ENCODE measurements around the gene AMBP. TPM values are rescaled to one million over a fixed set of nuclear protein-coding genes. Genes with fewer than 3 reads are reported as not detected.

The AMBP gene
- total RNA-seq, 2 experiments from 2014 or later = not detected

DNA sequence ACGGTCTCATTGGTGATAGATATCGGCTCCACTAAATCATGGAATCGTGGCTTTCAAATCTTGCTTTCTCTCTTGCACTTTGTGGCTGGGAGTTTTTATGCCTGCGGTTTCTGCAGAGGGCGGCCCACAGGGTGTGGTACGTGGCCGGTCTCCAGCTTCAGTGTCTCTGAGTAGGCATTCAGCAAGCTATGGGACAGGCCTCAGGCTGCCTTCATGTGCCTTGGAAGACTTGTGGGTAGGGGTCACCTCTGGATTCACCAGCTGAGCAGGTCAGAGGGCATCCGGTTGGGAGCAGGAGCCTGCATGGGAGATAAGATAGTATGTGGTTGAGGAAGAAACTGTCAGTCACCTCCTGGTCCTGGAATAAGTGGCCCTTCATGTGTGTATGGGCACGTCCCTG is 47.7 kb downstream of the AMBP start:
- Mint-ChIP-seq H3K27me3 (no peaks in the 10 kb centered on the region), H3K4me3 (no peak overlapping the region), H3K36me3 (ENCODE audit: low read depth) (no peaks in the 10 kb centered on the region), H3K27ac (no peak overlapping the region), H3K9me3 (ENCODE audit: low read depth) (no peaks in the 10 kb centered on the region), H3K4me1 (no peaks in the 10 kb centered on the region)
- intact Hi-C loops (cut with DNase I, micrococcal nuclease) = loop anchor here in 1 of 2 experiments (5.0 kb wide), 1 partner anchor 223 kb away; no protein-coding TSS in a partner anchor
- ChIA-PET CTCF (no interaction called here), POLR2A (no interaction called here)
- ATAC-seq = no peak
- DNase-seq = no peak

DNA sequence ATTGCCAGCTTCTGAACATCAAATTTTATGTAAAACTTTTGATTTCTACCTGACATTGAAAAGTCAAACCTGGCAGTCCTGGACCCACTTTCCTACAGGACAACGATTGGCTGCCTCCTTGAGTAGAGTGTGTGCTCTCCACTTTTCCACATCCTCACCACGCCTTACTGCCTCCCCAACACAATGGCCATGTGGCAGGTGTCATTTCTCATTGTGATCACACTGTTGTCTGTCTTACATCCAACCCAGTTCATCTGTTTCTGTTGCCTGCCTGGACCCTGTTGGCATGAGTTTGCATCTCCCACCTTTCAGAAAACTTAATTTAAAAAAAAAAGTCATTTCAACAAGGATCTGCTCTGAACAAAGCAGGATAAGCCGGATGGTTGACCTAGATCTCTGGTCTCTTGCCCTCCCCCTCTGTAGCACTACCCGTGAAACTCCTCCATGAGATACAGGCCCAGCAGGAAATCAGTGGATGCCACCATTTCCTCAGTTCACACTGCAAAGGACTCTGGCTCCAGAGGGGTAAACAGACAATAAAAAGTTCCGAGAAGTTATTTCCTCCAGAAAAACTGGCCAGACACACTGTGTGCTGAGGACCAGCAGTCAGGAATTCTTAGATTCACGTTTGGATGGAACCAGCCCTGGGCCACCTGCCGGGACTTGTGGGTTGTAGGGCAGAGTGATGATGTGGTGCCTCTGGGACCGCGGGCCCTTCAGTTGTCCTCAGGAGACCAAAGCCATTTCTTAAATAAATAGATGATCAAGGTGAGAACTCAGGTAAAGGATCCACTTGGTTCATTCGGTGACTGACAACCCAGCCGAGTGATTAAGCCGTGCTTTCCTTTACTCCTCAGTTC is 48.6 kb downstream of the AMBP start:
- ATAC-seq (no peak), DNase-seq (no peak)
- no peaks in the 10 kb centered on the region for H3K4me1 Mint-ChIP-seq
- H3K9me3 Mint-ChIP-seq (ENCODE audit: low read depth) = peaks cover 6% of the 10 kb centered on the region
- no peaks in the 10 kb centered on the region for H3K27me3 Mint-ChIP-seq
- CTCF ChIA-PET = no interaction called here
- peaks cover 5% of the 10 kb centered on the region for H3K36me3 Mint-ChIP-seq (ENCODE audit: low read depth)
- intact Hi-C loops (cut with DNase I, micrococcal nuclease) = loop anchor here in 1 of 2 experiments (5.0 kb wide), 1 partner anchor 222 kb away; no protein-coding TSS in a partner anchor
- H3K27ac Mint-ChIP-seq = no peak overlapping the region
- POLR2A ChIA-PET = no interaction called here
- H3K4me3 Mint-ChIP-seq = no peak overlapping the region

GRCh38 chr9:114028646-114029045 is 49.5 kb downstream of the AMBP start:
- Mint-ChIP-seq H3K36me3 (ENCODE audit: low read depth) (peaks cover 9% of the 10 kb centered on the region), H3K27ac (no peak overlapping the region), H3K9me3 (ENCODE audit: low read depth) (peaks cover 14% of the 10 kb centered on the region), H3K4me3 (no peak overlapping the region), H3K27me3 (no peaks in the 10 kb centered on the region), H3K4me1 (no peaks in the 10 kb centered on the region)
- POLR2A ChIA-PET = no interaction called here
- intact Hi-C loops (cut with DNase I, micrococcal nuclease) = no loop called here
- DNase-seq = no peak
- CTCF ChIA-PET = no interaction called here
- ATAC-seq = no peak

DNA sequence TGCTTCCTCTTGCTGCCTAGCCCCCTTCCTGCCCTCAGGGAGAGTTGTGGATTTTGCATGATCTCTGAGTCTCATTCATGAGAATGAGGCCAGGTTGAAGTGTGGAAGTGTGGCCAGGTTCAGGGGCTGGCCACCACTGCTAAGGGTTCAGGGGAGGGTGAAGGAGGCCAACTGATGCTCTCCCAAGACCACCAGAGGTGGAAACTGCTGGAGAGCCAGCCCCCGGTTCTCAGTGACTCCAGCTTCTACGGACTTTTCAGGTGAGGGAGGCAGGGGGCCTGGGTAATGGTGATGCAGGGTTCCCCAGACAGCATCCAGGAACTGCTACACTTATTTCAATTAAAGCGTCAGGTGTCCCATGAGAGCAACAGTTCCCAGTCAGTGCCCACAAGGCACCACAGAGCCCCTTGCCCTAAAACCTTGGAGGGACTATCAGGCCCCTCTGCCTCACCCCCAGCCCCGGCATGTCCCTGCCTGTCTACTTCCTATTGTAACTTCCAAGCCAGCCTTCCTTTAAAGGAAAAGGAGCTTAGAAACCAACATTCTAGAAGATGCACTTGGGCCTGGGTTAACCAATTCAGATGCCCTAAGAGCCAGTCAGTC is 50.1 kb downstream of the AMBP start:
- Mint-ChIP-seq H3K27me3 (no peaks in the 10 kb centered on the region), H3K4me3 (no peak overlapping the region), H3K4me1 (no peaks in the 10 kb centered on the region), H3K9me3 (ENCODE audit: low read depth) (peaks cover 14% of the 10 kb centered on the region), H3K36me3 (ENCODE audit: low read depth) (peaks cover 9% of the 10 kb centered on the region), H3K27ac (no peak overlapping the region)
- ChIA-PET CTCF (no interaction called here), POLR2A (no interaction called here)
- intact Hi-C loops (cut with DNase I, micrococcal nuclease) = no loop called here
- ATAC-seq (no peak), DNase-seq (no peak)

DNA sequence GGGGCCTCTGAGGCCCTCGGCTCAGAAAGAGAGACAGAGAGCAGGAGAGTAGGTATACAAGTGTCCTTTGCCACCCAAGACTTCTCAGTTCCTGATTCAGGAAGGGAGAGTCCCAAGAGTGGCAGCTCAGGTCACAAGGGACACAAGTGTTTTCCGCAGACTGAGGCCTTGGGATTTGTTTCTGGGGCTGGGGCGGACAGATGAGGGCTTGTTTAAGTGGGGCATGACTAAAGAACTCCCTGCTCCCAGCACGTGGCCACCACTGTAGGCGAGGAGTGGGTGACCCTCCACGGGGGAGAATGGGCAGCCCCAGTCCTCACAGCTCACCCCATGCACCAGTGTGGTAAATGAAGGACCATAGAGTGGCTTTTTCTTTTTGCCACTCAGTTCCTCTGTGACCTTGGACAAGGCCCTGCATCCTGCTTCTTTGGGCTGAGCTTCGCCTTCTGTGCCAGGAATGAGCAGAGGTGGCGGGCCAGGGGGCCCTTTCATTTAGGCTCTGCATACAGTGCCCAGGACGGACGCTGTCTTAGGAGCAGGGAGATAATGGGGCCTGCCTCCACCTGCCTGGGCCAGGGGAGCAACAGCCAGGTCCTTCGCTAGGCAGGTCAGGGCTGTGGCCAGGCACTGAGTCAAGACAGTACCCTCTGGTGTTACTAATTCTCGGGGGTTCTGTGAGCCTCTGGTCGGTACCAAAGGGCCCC is 50.8 kb downstream of the AMBP start:
- peaks cover 19% of the 10 kb centered on the region for H3K9me3 Mint-ChIP-seq (ENCODE audit: low read depth)
- H3K4me1 Mint-ChIP-seq = no peaks in the 10 kb centered on the region
- ChIA-PET POLR2A (no interaction called here), CTCF (no interaction called here)
- DNase-seq (no peak), ATAC-seq (no peak)
- no peak overlapping the region for H3K4me3 Mint-ChIP-seq
- intact Hi-C loops (cut with DNase I, micrococcal nuclease) = no loop called here
- H3K36me3 Mint-ChIP-seq (ENCODE audit: low read depth) = peaks cover 9% of the 10 kb centered on the region
- no peak overlapping the region for H3K27ac Mint-ChIP-seq
- no peaks in the 10 kb centered on the region for H3K27me3 Mint-ChIP-seq

- Mint-ChIP-seq H3K27ac (no peak overlapping the region), H3K4me3 (no peak overlapping the region), H3K27me3 (no peaks in the 10 kb centered on the region), H3K9me3 (ENCODE audit: low read depth) (peaks cover 19% of the 10 kb centered on the region), H3K4me1 (no peaks in the 10 kb centered on the region), H3K36me3 (ENCODE audit: low read depth) (peaks cover 9% of the 10 kb centered on the region)
- ChIA-PET CTCF (no interaction called here), POLR2A (no interaction called here)
- intact Hi-C loops (cut with DNase I, micrococcal nuclease) = no loop called here
- ATAC-seq (no peak), DNase-seq (no peak)
These were observed 51.8 kb downstream of the AMBP start for GRCh38 chr9:114026335-114026734.

- peaks cover 9% of the 10 kb centered on the region for H3K36me3 Mint-ChIP-seq (ENCODE audit: low read depth)
- ChIA-PET CTCF (no interaction called here), POLR2A (no interaction called here)
- no peak overlapping the region for H3K4me3 Mint-ChIP-seq
- peaks cover 19% of the 10 kb centered on the region for H3K9me3 Mint-ChIP-seq (ENCODE audit: low read depth)
- intact Hi-C loops (cut with DNase I, micrococcal nuclease) = no loop called here
- H3K27ac Mint-ChIP-seq = no peak overlapping the region
- no peak for DNase-seq
- ATAC-seq = no peak
- no peaks in the 10 kb centered on the region for H3K27me3 Mint-ChIP-seq
- no peaks in the 10 kb centered on the region for H3K4me1 Mint-ChIP-seq
These were observed 52.3 kb downstream of the AMBP start for GRCh38 chr9:114025760-114026159.

GRCh38 chr9:114025196-114025753 is 52.8 kb downstream of the AMBP start:
- H3K27me3 Mint-ChIP-seq = no peaks in the 10 kb centered on the region
- POLR2A ChIA-PET = no interaction called here
- H3K9me3 Mint-ChIP-seq (ENCODE audit: low read depth) = peaks cover 19% of the 10 kb centered on the region
- intact Hi-C loops (cut with DNase I, micrococcal nuclease) = no loop called here
- H3K4me1 Mint-ChIP-seq = no peaks in the 10 kb centered on the region
- H3K36me3 Mint-ChIP-seq (ENCODE audit: low read depth) = peaks cover 9% of the 10 kb centered on the region
- no peak overlapping the region for H3K27ac Mint-ChIP-seq
- ATAC-seq (no peak), DNase-seq (no peak)
- no peak overlapping the region for H3K4me3 Mint-ChIP-seq
- CTCF ChIA-PET = no interaction called here

- Mint-ChIP-seq H3K9me3 (ENCODE audit: low read depth) (peaks cover 19% of the 10 kb centered on the region), H3K27ac (no peak overlapping the region), H3K36me3 (ENCODE audit: low read depth) (peaks cover 9% of the 10 kb centered on the region), H3K4me1 (no peaks in the 10 kb centered on the region), H3K27me3 (no peaks in the 10 kb centered on the region), H3K4me3 (no peak overlapping the region)
- DNase-seq = no peak
- ATAC-seq = no peak
- intact Hi-C loops (cut with DNase I, micrococcal nuclease) = no loop called here
- ChIA-PET POLR2A (no interaction called here), CTCF (interaction anchor here (0.7 to 1.4 kb wide), 3 partner anchors 58 to 286 kb away, joined by 3 to 4 read pairs (median 3); partner anchors contain the start of gene KIF12)
These were observed 54.1 kb downstream of the AMBP start for GRCh38 chr9:114023961-114024360.

DNA sequence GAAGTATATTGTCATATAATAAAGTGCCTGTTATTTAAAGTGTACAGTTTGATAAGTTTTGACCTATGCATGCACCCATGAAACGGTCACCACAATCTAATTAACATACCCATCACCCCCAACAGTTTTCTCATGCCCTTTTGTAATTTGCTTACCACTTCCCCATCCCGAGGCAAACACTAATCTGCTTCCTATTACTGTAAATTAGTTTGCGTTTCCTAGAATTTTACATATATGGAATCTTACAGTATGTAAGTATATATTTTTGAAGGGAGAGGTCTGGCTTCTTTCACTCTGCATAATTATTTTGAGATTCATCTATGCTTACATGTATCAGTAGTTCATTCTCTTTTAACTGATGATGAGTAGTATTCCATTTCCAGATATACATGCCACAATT is 56.5 kb downstream of the AMBP start:
- H3K27ac Mint-ChIP-seq = no peak overlapping the region
- POLR2A ChIA-PET = no interaction called here
- H3K36me3 Mint-ChIP-seq (ENCODE audit: low read depth) = peaks cover 9% of the 10 kb centered on the region
- H3K9me3 Mint-ChIP-seq (ENCODE audit: low read depth) = peaks cover 19% of the 10 kb centered on the region
- ATAC-seq (no peak), DNase-seq (no peak)
- H3K4me1 Mint-ChIP-seq = no peaks in the 10 kb centered on the region
- intact Hi-C loops (cut with DNase I, micrococcal nuclease) = no loop called here
- H3K4me3 Mint-ChIP-seq = no peak overlapping the region
- CTCF ChIA-PET = no interaction called here
- H3K27me3 Mint-ChIP-seq = no peaks in the 10 kb centered on the region

- Mint-ChIP-seq H3K27ac (no peak overlapping the region), H3K4me1 (no peaks in the 10 kb centered on the region), H3K9me3 (ENCODE audit: low read depth) (peaks cover 7% of the 10 kb centered on the region), H3K36me3 (ENCODE audit: low read depth) (no peaks in the 10 kb centered on the region), H3K27me3 (no peaks in the 10 kb centered on the region), H3K4me3 (no peak overlapping the region)
- ATAC-seq (no peak), DNase-seq (no peak)
- intact Hi-C loops (cut with DNase I, micrococcal nuclease) = no loop called here
- POLR2A ChIA-PET = no interaction called here
- CTCF ChIA-PET = interaction anchor here (0.6 kb wide), 2 partner anchors 144 to 232 kb away, joined by 3 read pairs; no protein-coding TSS in a partner anchor
These were observed 60.1 kb downstream of the AMBP start for GRCh38 chr9:114017741-114018715.
